Activated naive CD4-positive, alpha-beta T cell treated with anti-CD3 and anti-CD28 coated beads for 36 hours (primary cell): ENCODE measurements around the gene GALNT6. TPM values are rescaled to one million over a fixed set of nuclear protein-coding genes. Genes with fewer than 3 reads are reported as not detected.

Experiments used
- CTCF ChIA-PET: fragments of 350-600 bp; sonication (Branson Sonifier 250); formaldehyde crosslinking; loops from one replicate; lab custom pipeline; 2021; ENCODE audit warnings: antibody characterized with exemption; lab: Charles Lee
- DNase-seq: peaks from one replicate; pipeline ENCODE4 v3.0.0-alpha.2; 2020
- H3K27ac Mint-ChIP-seq: one replicate; pipeline ENCODE4 v1.8.0; 2021; ENCODE audit warnings: mild to moderate bottlenecking, mixed read lengths
- H3K27me3 Mint-ChIP-seq: one replicate; pipeline ENCODE4 v1.8.0; 2021; ENCODE audit warnings: low read depth, mixed read lengths
- H3K36me3 Mint-ChIP-seq: one replicate; pipeline ENCODE4 v1.8.0; 2021; ENCODE audit warnings: low read depth, mixed read lengths
- H3K4me1 Mint-ChIP-seq: one replicate; pipeline ENCODE4 v1.8.0; 2021; ENCODE audit warnings: low read depth, mixed read lengths
- H3K4me3 Mint-ChIP-seq: one replicate; pipeline ENCODE4 v1.8.0; 2021; ENCODE audit warnings: mild to moderate bottlenecking, moderate library complexity, mixed read lengths
- H3K9me3 Mint-ChIP-seq: one replicate; pipeline ENCODE4 v1.8.0; 2021; ENCODE audit warnings: mixed read lengths
- intact Hi-C: fragments of 100-400 bp; cut with micrococcal nuclease; formaldehyde crosslinking; loops from one replicate; pipeline ENCODE4 v1.15.1; 2023
- total RNA-seq, 2 experiments: library from RNA; stranded (reverse); gene quantifications; one replicate each; pipeline ENCODE4 v1.2.3, GENCODE V29; 2021

Gene GALNT6
- total RNA-seq, 2 experiments from 2014 or later: 5.1 to 5.4 TPM

DNA sequence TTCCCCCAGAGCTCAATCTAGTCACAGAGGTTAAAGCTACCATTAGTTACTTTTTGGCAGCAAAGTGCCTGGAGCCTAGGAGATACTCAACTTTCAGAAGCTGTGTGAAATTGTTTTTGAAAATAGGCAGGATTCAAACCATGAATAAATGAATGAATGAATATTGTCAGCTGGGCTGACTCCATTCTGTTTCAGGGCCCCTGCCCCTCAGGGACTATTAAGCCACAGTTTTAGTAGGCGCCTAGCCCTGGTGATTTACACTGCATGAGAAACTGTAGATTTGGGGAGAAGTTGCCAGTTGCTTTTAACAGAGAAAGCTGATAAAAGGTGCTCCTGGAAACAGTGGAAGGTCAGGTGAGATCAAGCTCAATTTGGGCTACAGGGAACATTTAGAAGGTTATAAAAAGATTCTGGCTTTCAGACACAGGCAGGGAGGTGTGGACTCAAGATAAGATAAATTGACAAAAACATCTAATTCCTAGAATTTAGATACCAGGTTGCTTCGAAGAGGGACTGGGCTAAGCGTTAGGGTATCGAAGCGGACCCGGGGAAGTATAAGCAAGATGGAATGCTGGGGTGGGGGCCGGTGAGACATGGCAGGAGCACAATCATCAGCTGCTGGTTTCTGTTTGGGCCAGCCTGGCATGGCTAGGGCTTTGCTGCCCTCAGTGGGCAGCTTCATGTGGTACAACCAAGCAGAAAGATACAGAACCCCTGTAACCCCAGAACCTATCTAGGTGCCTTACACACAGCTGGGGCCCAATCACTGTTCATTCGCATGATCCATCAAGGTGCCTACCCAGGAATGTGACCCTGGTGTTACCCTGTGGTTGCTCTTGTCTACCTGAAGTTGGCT, 29.8 kb downstream of the GALNT6 start:
- Mint-ChIP-seq H3K9me3 (peaks cover 3% of the 10 kb centered on the region), H3K36me3 (peaks cover 15% of the 10 kb centered on the region), H3K4me3 (no peak overlapping the region), H3K27ac (no peak overlapping the region), H3K4me1 (peaks cover 15% of the 10 kb centered on the region), H3K27me3 (no peaks in the 10 kb centered on the region)
- intact Hi-C loops: no loop called here
- CTCF ChIA-PET: interaction anchor here (1.0 kb wide), 1 partner anchor 20 kb away, joined by 4 read pairs; no protein-coding TSS in a partner anchor
- no peak for DNase-seq

DNA sequence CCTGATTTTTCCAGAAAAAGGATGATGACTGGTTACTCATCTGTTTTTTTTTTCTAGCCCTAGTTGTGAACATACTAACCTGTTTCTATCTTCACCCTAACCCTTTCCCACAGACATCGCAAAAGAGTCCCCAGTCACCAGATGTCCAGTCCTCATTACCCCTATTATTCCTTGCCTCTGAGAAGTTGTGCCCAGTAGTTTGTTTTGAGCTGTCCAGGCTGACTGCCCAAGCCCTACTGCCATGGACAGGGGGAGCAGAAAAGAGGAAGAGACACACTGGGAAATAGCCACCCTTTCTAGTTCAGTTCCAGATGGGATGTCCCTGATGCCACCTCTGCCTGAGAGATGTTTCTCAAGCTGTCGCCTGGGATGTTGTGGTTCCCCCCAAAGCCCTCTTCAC, 30.9 kb downstream of the GALNT6 start:
- intact Hi-C loops: no loop called here
- H3K27me3 Mint-ChIP-seq: no peaks in the 10 kb centered on the region
- H3K36me3 Mint-ChIP-seq: peaks cover 15% of the 10 kb centered on the region
- no peak overlapping the region for H3K4me3 Mint-ChIP-seq
- peaks cover 3% of the 10 kb centered on the region for H3K9me3 Mint-ChIP-seq
- no peak for DNase-seq
- H3K4me1 Mint-ChIP-seq: peaks cover 15% of the 10 kb centered on the region
- CTCF ChIA-PET: no interaction called here
- no peak overlapping the region for H3K27ac Mint-ChIP-seq

GRCh38 chr12:51359851-51360250, 31.4 kb downstream of the GALNT6 start:
- CTCF ChIA-PET: interaction anchor here (0.6 kb wide), 1 partner anchor 19 kb away, joined by 3 read pairs; no protein-coding TSS in a partner anchor
- intact Hi-C loops: no loop called here
- peaks cover 17% of the 10 kb centered on the region for H3K36me3 Mint-ChIP-seq

DNA sequence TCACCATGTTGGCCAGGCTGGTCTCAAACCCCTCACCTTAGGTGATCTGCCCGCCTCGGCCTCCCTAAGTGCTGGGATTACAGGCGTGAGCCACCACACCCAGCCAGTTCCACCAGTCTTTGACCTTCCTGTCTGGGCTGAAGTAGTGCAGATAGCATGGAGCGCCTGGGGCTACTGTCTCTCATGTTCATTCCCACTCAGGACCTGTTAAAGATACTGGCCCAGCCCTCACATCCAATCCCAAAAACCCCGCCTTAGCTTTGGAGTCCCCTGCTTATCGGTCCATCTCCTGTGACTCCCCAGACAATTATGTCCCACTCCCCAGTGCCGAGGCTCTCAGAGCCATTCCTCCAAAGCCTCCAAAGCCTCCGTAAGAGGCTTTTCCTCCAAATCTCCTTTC, 32.7 kb downstream of the GALNT6 start:
- Mint-ChIP-seq H3K36me3 (peaks cover 17% of the 10 kb centered on the region), H3K27ac (no peak overlapping the region), H3K27me3 (no peaks in the 10 kb centered on the region), H3K9me3 (peaks cover 3% of the 10 kb centered on the region), H3K4me3 (no peak overlapping the region), H3K4me1 (peaks cover 15% of the 10 kb centered on the region)
- intact Hi-C loops: no loop called here
- no peak for DNase-seq
- CTCF ChIA-PET: interaction anchor here (1.2 kb wide), 1 partner anchor 17 kb away, joined by 4 read pairs; no protein-coding TSS in a partner anchor

More at GRCh38 chr12:51359851-51360250, 31.4 kb downstream of the GALNT6 start:
- H3K27me3 Mint-ChIP-seq: no peaks in the 10 kb centered on the region
- no peak for DNase-seq
- peaks cover 15% of the 10 kb centered on the region for H3K4me1 Mint-ChIP-seq
- H3K27ac Mint-ChIP-seq: no peak overlapping the region
- H3K9me3 Mint-ChIP-seq: peaks cover 3% of the 10 kb centered on the region
- no peak overlapping the region for H3K4me3 Mint-ChIP-seq

DNA sequence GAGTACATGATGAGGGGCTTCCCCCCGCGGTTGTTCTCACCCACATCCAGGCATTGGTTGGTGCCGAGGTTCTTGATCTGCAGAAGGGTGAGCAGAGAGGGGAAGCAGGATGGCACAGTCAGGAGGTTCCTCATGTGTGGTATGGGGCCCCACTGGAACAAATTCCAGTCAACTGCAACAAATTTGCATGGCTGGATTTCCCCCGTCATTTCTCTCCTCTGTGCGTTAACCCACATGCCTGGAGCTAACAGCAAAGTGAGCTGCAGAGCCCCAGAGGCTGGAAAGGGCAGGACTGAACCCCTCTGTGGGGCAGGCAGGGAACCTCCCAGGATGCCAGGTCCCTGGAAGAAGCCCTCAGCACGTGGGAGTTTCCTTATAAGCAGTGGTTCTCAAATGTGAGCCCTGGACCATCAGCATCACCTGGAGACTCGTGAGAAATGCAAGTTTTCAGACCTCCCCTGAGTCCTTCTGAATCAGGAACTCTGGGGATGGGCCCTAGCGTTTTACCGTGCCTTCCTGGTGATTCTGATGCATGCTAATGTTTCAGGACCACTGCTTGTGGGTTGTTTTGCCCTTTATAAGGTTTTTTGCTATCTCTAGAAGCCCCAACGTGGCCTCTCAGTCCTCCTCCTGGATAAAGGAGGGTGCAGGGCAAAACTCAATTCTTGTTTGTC, 33.7 kb downstream of the GALNT6 start:
- CTCF ChIA-PET: interaction anchor here (1.1 kb wide), 1 partner anchor 9 kb away, joined by 3 read pairs; no protein-coding TSS in a partner anchor
- Mint-ChIP-seq H3K27ac (peak overlapping the region; percentile 41), H3K9me3 (peaks cover 3% of the 10 kb centered on the region), H3K36me3 (peaks cover 17% of the 10 kb centered on the region), H3K27me3 (no peaks in the 10 kb centered on the region), H3K4me1 (peaks cover 15% of the 10 kb centered on the region), H3K4me3 (no peak overlapping the region)
- DNase-seq: peak; percentile 74
- intact Hi-C loops: loop anchor here (1.0 kb wide), 1 partner anchor 12 kb away; no protein-coding TSS in a partner anchor

DNA sequence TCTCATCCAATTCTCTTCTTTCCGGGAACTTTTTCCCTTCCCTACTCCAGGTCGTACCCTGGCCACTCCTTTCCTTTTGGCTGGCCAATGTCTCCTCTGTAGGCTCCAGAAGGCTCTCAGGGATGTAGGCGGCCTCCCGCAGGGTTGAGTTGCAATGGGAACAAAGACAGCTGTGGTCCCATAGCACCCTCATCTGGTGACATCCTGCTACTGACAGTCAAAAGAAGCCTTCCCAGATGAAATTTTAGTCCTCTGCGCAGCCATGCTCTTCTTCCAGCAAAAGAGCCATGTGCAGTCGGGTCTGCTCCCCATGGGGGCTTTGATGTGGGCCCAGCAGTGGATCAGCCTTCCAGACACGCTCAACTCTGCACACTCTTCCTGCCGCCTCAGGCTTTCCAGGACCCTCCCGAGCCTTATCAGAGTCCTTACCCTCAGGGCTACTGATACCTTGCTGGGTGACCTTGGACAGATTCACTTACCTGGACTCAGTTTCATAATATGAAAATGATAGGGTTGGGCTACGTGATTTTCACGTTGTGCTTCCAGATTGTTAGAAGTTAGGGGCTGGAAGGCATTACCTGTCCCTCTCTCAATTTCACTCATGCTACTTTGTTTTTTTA, 39.2 kb downstream of the GALNT6 start:
- Mint-ChIP-seq H3K27me3 (no peaks in the 10 kb centered on the region), H3K36me3 (peaks cover 5% of the 10 kb centered on the region), H3K27ac (no peak overlapping the region), H3K4me3 (no peak overlapping the region), H3K9me3 (peaks cover under 1% of the 10 kb centered on the region), H3K4me1 (peaks cover 5% of the 10 kb centered on the region)
- CTCF ChIA-PET: interaction anchor here (0.9 to 3.2 kb wide), 3 partner anchors 11 to 32 kb away, joined by 3 to 24 read pairs (median 3); no protein-coding TSS in a partner anchor
- DNase-seq: peak; percentile 68
- intact Hi-C loops: no loop called here

DNA sequence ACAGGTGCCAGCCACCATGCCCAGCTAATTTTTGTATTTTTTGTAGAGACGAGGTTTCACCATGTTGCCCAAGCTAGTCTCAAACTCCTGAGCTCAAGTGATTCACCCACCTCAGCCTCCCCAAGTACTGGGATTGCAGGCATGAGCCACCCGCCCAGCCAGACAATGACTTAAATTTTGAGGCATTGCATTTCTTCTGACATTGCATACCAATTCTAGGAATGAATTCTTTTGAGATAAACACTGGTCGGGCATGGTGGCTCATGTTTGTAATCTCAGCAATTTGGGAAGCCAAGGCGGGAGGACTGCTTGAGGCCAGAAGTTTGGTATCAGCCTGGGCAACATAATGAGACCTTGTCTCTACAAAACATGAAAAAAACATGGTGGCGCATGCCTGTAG, 42.2 kb downstream of the GALNT6 start:
- H3K36me3 Mint-ChIP-seq: no peaks in the 10 kb centered on the region
- DNase-seq: no peak
- no peaks in the 10 kb centered on the region for H3K9me3 Mint-ChIP-seq
- no peaks in the 10 kb centered on the region for H3K27me3 Mint-ChIP-seq
- H3K4me3 Mint-ChIP-seq: no peak overlapping the region
- CTCF ChIA-PET: interaction anchor here (1.3 to 3.2 kb wide), 4 partner anchors 8 to 86 kb away, joined by 3 to 24 read pairs (median 6); partner anchors contain the start of gene SMAGP
- intact Hi-C loops: no loop called here
- no peak overlapping the region for H3K27ac Mint-ChIP-seq
- H3K4me1 Mint-ChIP-seq: peaks cover 2% of the 10 kb centered on the region

- H3K27me3 Mint-ChIP-seq: no peaks in the 10 kb centered on the region
- H3K27ac Mint-ChIP-seq: no peak overlapping the region
- H3K9me3 Mint-ChIP-seq: no peaks in the 10 kb centered on the region
- DNase-seq: no peak
- peaks cover 2% of the 10 kb centered on the region for H3K4me1 Mint-ChIP-seq
- H3K4me3 Mint-ChIP-seq: no peak overlapping the region
- intact Hi-C loops: no loop called here
- H3K36me3 Mint-ChIP-seq: no peaks in the 10 kb centered on the region
- CTCF ChIA-PET: interaction anchor here (0.7 to 1.4 kb wide), 3 partner anchors 9 to 1603 kb away, joined by 3 to 4 read pairs (median 3); no protein-coding TSS in a partner anchor
These were observed 43.1 kb downstream of the GALNT6 start for GRCh38 chr12:51348116-51348515.

DNA sequence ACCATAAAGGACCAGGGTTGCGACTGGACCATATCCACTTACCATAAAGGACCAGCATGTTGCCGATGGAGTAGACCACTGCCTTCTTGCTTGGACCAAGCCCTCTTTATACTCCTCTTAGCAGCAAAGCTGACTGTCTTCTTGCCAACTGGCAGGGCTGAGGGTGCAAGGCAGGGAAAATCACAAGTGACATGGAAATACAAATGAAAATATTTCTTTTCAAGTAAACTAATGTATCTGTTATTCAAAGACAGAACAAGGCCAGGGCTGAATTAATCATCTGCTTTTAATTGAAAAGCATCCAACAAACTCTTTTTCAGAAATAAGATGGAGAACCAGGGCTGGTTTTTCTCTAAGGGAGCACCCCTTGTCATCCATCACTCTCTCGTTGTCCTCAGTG, 44.6 kb downstream of the GALNT6 start, which contains the start of gene CELA1:
TSS of gene CELA1 (minus strand) at position 99 of the 400 bp plus-strand sequence. CDS start at position 58, 41 bp downstream.
- intact Hi-C loops: no loop called here
- peaks cover 9% of the 10 kb centered on the region for H3K4me1 Mint-ChIP-seq
- CTCF ChIA-PET: no interaction called here
- H3K9me3 Mint-ChIP-seq: no peaks in the 10 kb centered on the region
- no peak within 1 kb of the TSS for H3K27ac Mint-ChIP-seq
- no peaks in the 10 kb centered on the region for H3K27me3 Mint-ChIP-seq
- H3K4me3 Mint-ChIP-seq: no peak within 1 kb of the TSS
- H3K36me3 Mint-ChIP-seq: no peaks in the 10 kb centered on the region
- DNase-seq: no peak

DNA sequence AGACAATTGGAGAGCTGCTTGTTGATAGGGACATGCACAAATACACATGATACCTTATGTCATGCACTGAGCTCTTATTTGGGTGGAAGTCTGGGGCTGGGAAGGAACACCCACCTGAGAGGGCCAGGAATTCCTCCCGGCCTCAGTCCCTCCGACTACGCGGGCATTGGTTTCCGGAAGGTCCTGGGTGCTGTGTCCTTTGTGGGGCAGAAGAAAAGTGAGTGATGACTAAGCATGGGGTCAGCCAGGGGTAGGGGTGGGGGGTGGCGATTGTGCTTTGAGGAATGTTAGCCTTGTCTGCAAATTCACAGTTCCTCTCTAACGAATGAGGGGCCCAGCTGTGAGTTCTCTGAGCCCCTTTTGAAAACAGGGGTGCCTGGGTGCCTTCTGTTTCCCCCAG, 45.5 kb downstream of the GALNT6 start:
- Mint-ChIP-seq H3K27ac (no peak overlapping the region), H3K36me3 (no peaks in the 10 kb centered on the region), H3K9me3 (no peaks in the 10 kb centered on the region), H3K4me1 (peaks cover 15% of the 10 kb centered on the region), H3K27me3 (no peaks in the 10 kb centered on the region), H3K4me3 (no peak overlapping the region)
- CTCF ChIA-PET: interaction anchor here (1.0 kb wide), 2 partner anchors 16 to 76 kb away, joined by 3 to 8 read pairs; no protein-coding TSS in a partner anchor
- intact Hi-C loops: no loop called here
- no peak for DNase-seq

- DNase-seq: no peak
- intact Hi-C loops: loop anchor here (5.0 kb wide), 1 partner anchor 516 kb away; no protein-coding TSS in a partner anchor
- Mint-ChIP-seq H3K4me1 (peaks cover 15% of the 10 kb centered on the region), H3K4me3 (no peak overlapping the region), H3K9me3 (no peaks in the 10 kb centered on the region), H3K36me3 (no peaks in the 10 kb centered on the region), H3K27me3 (no peaks in the 10 kb centered on the region), H3K27ac (no peak overlapping the region)
- CTCF ChIA-PET: interaction anchor here (0.6 to 1.9 kb wide), 3 partner anchors 22 to 82 kb away, joined by 4 to 12 read pairs (median 7); partner anchors contain the start of gene SMAGP
These were observed 48.0 kb downstream of the GALNT6 start for GRCh38 chr12:51343201-51343600.
